ENCODE measurements around the gene NQO2. TPM values are rescaled to one million over a fixed set of nuclear protein-coding genes. Genes with fewer than 3 reads are reported as not detected.

NQO2 gene
- total and polyA plus RNA-seq, 2 of the 13 experiments (the other 11 are each of a cell fraction or from before 2014, with no cell fraction given) = 32.2 to 56.5 TPM

DNA sequence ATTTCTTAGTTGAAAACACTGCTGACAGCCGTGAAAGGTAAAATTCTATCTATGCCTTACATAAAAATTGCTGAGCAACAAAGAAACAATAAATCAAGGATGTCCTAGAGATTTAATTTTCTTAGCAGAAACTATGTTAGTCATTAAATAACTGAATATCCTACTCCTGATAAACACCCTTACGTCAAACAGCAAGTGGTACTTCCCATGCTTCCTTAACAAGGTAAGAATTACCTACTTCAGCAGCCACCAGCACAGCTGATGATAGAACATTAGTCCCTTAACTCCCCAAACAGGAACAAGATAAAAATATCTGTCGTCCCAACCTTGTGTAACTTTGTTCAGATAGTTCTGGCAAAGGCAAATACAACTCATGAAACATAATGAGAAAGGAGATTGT, 37.1 kb upstream of the NQO2 start:
- DNase-seq (ENCODE audit: low spot score) (no peak), ATAC-seq (no peak), FAIRE-seq (no peak)
- 90% methylated on average over 3 of the region's 3 CpGs for WGBS (ENCODE audit: low lambda C conversion rate)
- CTCF ChIA-PET (ENCODE audit: low intra/inter-chr PET ratio, low total read pairs) = no interaction called here
- H3K9ac ChIP-seq (ENCODE audit: insufficient read depth, low read depth, low read length) = no peak overlapping the region
- no peak overlapping the region for H2AFZ ChIP-seq (ENCODE audit: low read length)
- POLR2A ChIA-PET = no interaction called here
- H3K4me3 ChIP-seq (replicated peaks in 1 of 3; ENCODE audit: insufficient read depth in 1 of 3, low read depth in 2 of 3, low read length in 3 of 3) = no peak overlapping the region
- intact Hi-C loops (cut with micrococcal nuclease; ENCODE audit: unreplicated experiment) (no loop called here), in situ Hi-C loops (cut with HindIII; ENCODE audit: extremely low pct_ligation_motif_present, low pct_unique_long_range_greater_than_20kb) (no loop called here)
- no TSS peak for BruUV-seq (replicated peaks)
- H4K20me1 ChIP-seq (ENCODE audit: insufficient read depth, low read length) = no peaks in the 10 kb centered on the region
- no peaks in the 10 kb centered on the region for H3K27me3 ChIP-seq (ENCODE audit: control insufficient read depth in 1 of 2, insufficient read depth in 2 of 2, low read length in 2 of 2)
- no peaks in the 10 kb centered on the region for H3K79me2 ChIP-seq (ENCODE audit: insufficient read depth, low read length)
- H3K4me1 ChIP-seq (ENCODE audit: insufficient read depth, low read length) = peaks cover 35% of the 10 kb centered on the region
- H3K27ac ChIP-seq (ENCODE audit: extremely low read length, insufficient read depth, low read length) = no peak overlapping the region
- TF ChIP-seq CERS6 (CRISPR knock-in tag; IDR thresholded peaks at IDR 0.05) = no peak
- TF ChIP-seq IRF2 (CRISPR knock-in tag; IDR thresholded peaks at IDR 0.05) = no peak
- TF ChIP-seq TAF15 (IDR thresholded peaks at IDR 0.05; ENCODE audit: low read depth, low read length, poor library complexity, severe bottlenecking) = no peak
- no peak for TF ChIP-seq ZBTB4 (CRISPR knock-in tag; IDR thresholded peaks at IDR 0.05; ENCODE audit: borderline replicate concordance)
- no peak for TF ChIP-seq ARNT2 (CRISPR knock-in tag; IDR thresholded peaks at IDR 0.05; ENCODE audit: low read depth)
- no peak for TF ChIP-seq ZNF530 (CRISPR knock-in tag; IDR thresholded peaks at IDR 0.05; ENCODE audit: low read depth)
- no peak for TF ChIP-seq YEATS2 (CRISPR knock-in tag; IDR thresholded peaks at IDR 0.05; ENCODE audit: borderline replicate concordance)
- no peak for TF ChIP-seq ISL2 (CRISPR knock-in tag; IDR thresholded peaks at IDR 0.05)
- H3K36me3 ChIP-seq (replicated peaks in 1 of 2; ENCODE audit: control insufficient read depth in 1 of 2, insufficient read depth in 2 of 2, low read length in 2 of 2) = no peaks in the 10 kb centered on the region
- no peaks in the 10 kb centered on the region for H3K9me3 ChIP-seq (ENCODE audit: low read length)
- no peak overlapping the region for H3K4me2 ChIP-seq (ENCODE audit: low read depth, low read length)
